Right lobe of liver (tissue), 4 donors: ENCODE results near the gene ARTN.

Experiments used
- POLR2A ChIP-seq: fragments of 450-650 bp; IDR thresholded peaks from one replicate; pipeline ENCODE4 v1.6.1; 2017; ENCODE audit warnings: antibody characterized with exemption, mild to moderate bottlenecking
- TF ChIP-seq, protein P1 (sequence below), 4 donors: fragments of 200-600 bp in 3 of 4; fragments of 450-650 bp in 1 of 4; IDR thresholded peaks; one replicate each; pipeline versions ENCODE4 v1.5.1 to v1.8.0; 2016 to 2022; ENCODE audit warnings: antibody characterized with exemption in 4 of 4, mild to moderate bottlenecking in 2 of 4
- donor health status: DM: no; HTN: no; CAD: no.
- donor health status: DM: no; HTN: no; CAD: no.
- donor health status: DM: no; HTN: yes; CAD: no.

DNA sequence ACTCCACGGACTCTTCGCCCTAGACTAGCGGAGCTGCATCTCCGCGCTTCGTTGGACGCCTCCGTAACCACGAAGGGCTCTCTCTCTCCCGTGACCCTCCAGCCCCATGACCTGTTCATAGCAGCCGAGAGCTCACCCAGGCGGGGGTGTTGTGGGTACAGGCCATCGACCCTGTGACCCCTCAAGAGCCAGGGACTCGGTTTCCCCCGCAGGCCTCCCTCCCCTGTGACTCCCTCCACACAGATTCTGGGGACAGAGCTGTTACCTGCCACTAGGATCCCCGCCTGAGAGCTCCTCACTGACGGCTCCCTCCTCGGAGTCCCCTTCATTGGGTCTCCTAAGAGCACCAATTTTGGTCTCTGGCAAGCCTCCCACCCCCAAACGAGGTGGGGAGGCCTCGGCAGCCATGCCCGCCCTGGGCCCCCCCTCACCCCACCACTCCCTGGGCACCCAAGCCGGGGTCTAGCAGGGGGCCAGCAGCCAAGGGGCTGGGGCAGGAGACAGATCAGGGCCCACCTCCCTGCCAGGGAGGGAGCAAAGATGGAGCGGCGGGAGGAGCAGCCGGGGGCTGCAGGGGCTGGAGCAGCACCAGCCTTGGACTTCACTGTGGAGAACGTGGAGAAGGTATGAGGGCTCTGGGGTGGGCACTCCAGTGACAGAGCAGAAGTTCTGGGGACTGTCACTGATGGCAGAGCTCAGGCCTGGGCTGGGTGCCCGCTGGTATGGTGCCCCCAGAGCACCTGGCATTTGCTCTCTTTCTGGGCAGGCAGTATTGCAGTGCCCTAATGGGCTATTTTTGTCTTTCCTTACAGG is 13.7 kb downstream of the ARTN start:
- TF ChIP-seq, protein P1, sequence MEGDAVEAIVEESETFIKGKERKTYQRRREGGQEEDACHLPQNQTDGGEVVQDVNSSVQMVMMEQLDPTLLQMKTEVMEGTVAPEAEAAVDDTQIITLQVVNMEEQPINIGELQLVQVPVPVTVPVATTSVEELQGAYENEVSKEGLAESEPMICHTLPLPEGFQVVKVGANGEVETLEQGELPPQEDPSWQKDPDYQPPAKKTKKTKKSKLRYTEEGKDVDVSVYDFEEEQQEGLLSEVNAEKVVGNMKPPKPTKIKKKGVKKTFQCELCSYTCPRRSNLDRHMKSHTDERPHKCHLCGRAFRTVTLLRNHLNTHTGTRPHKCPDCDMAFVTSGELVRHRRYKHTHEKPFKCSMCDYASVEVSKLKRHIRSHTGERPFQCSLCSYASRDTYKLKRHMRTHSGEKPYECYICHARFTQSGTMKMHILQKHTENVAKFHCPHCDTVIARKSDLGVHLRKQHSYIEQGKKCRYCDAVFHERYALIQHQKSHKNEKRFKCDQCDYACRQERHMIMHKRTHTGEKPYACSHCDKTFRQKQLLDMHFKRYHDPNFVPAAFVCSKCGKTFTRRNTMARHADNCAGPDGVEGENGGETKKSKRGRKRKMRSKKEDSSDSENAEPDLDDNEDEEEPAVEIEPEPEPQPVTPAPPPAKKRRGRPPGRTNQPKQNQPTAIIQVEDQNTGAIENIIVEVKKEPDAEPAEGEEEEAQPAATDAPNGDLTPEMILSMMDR (IDR thresholded peaks at IDR 0.05), result no peak
- no peak for TF ChIP-seq POLR2A
